Endodermal cell (in vitro differentiated cells): ENCODE results near the gene THADA. TPM values are rescaled to one million over a fixed set of nuclear protein-coding genes. Genes with fewer than 3 reads are reported as not detected.

Source experiments
- DNase-seq: peaks from one replicate; pipeline ENCODE4 v3.0.0-alpha.2; 2017
- H3K27ac ChIP-seq: 2 replicates; pipeline ENCODE4 v1.5.1; 2013; ENCODE audit warnings: mild to moderate bottlenecking, low read depth, low read length, moderate library complexity
- H3K27me3 ChIP-seq: 2 replicates; pipeline ENCODE4 v1.6.1; 2013; ENCODE audit warnings: mild to moderate bottlenecking, low read length, moderate library complexity; ENCODE audit not compliant: insufficient read depth, control insufficient read depth, poor library complexity, severe bottlenecking
- H3K36me3 ChIP-seq: 2 replicates; pipeline ENCODE4 v1.7.0; 2013; ENCODE audit warnings: mild to moderate bottlenecking, low read length, moderate library complexity; ENCODE audit not compliant: control insufficient read depth, insufficient read depth
- H3K4me1 ChIP-seq: one replicate; pipeline ENCODE4 v1.7.0; 2013; ENCODE audit warnings: low read length; ENCODE audit not compliant: control insufficient read depth, insufficient read depth
- H3K4me3 ChIP-seq: 2 replicates; pipeline ENCODE4 v1.5.1; 2013; ENCODE audit warnings: mild to moderate bottlenecking, low read length, moderate library complexity
- H3K9ac ChIP-seq: 2 replicates; pipeline ENCODE4 v1.6.1; 2013; ENCODE audit warnings: mild to moderate bottlenecking, low read length, moderate library complexity; ENCODE audit not compliant: poor library complexity, severe bottlenecking; ENCODE audit errors: extremely low read depth
- H3K9me3 ChIP-seq: 2 replicates; pipeline ENCODE4 v1.6.1; 2013; ENCODE audit warnings: mild to moderate bottlenecking, low read length, moderate library complexity; ENCODE audit not compliant: control insufficient read depth
- H3K27ac Mint-ChIP-seq: 2 replicates; pipeline ENCODE4 v1.8.0; 2020; ENCODE audit warnings: mixed read lengths
- H3K27me3 Mint-ChIP-seq: 2 replicates; pipeline ENCODE4 v1.8.0; 2021; ENCODE audit warnings: mild to moderate bottlenecking, mixed read lengths; ENCODE audit not compliant: insufficient read depth
- H3K36me3 Mint-ChIP-seq: 2 replicates; pipeline ENCODE4 v1.8.0; 2020; ENCODE audit warnings: low read depth, mixed read lengths
- H3K4me1 Mint-ChIP-seq: 2 replicates; pipeline ENCODE4 v1.8.0; 2020; ENCODE audit warnings: mixed read lengths
- H3K4me3 Mint-ChIP-seq: 2 replicates; pipeline ENCODE4 v1.8.0; 2020; ENCODE audit warnings: mild to moderate bottlenecking, moderate library complexity, mixed read lengths
- H3K9me3 Mint-ChIP-seq: 2 replicates; pipeline ENCODE4 v1.8.0; 2020; ENCODE audit warnings: mild to moderate bottlenecking, mixed read lengths
- WGBS, 2 experiments: methylation state at CpG; one replicate each; pipeline versions ENCODE4 v1.1.5 to v1.1.7; 2013; ENCODE audit warnings: missing lambda C conversion rate in 2 of 2, mixed read lengths in 1 of 2; ENCODE audit not compliant: insufficient coverage in 1 of 2, insufficient read length in 1 of 2; 5-methylcytosine and 5-hydroxymethylcytosine counted together
- total RNA-seq, 2 donors: library from RNA; stranded (reverse); fragmentation: NEBNext Ultra II Directional in 1 of 2; extraction: Animal tissue kit (Norgen Biotek cat#: 25700) in 1 of 2; gene quantifications; 2 replicates in 1 of 2; 3 replicates in 1 of 2; pipeline ENCODE4 v1.2.1, GENCODE V29; 2021
- TF ChIP-seq, protein P1 (sequence below): fragments of 200-600 bp; sonication (generic); conservative IDR thresholded peaks from 2 replicates; pipeline ENCODE4 v1.5.0; 2021; ENCODE audit warnings: antibody characterized with exemption, mild to moderate bottlenecking

Gene THADA
- total RNA-seq, 2 donors from 2014 or later: 32.8 to 35.0 TPM

DNA sequence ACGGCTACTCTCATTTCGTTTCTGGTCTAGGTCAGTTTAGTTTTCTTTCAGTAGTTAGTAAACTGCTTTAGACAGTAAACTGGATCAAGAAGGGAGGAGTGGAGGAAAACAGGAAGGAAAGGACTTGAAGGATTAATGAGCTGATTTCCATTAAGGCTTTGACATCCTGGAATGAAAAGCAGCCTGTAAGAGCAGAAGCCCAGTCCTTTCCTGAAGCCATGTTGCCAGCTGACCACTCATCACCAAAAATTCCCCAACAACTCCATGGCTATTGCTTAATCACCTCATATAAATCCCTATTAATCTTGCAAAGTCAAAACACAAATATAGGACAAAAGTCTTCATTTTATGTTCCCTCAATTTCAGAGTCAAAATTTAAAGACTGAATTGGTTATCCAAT lies 255.8 kb downstream of the THADA start:
- Histone ChIP-seq H3K27ac (no peak overlapping the region), H3K9ac (no peak overlapping the region), H3K9me3 (no peaks in the 10 kb centered on the region), H3K4me3 (no peak overlapping the region), H3K27me3 (no peaks in the 10 kb centered on the region), H3K36me3 (no peaks in the 10 kb centered on the region), H3K4me1 (peaks cover 11% of the 10 kb centered on the region)
- Mint-ChIP-seq H3K9me3 (no peaks in the 10 kb centered on the region), H3K36me3 (peaks cover 7% of the 10 kb centered on the region), H3K27me3 (no peaks in the 10 kb centered on the region), H3K27ac (no peak overlapping the region), H3K4me3 (no peak overlapping the region), H3K4me1 (peaks cover 43% of the 10 kb centered on the region)
- DNase-seq: no peak
- WGBS, 2 experiments: 91 to 100% methylated on average over 1 to 2 of the region's 2 CpGs
- TF ChIP-seq, protein P1, sequence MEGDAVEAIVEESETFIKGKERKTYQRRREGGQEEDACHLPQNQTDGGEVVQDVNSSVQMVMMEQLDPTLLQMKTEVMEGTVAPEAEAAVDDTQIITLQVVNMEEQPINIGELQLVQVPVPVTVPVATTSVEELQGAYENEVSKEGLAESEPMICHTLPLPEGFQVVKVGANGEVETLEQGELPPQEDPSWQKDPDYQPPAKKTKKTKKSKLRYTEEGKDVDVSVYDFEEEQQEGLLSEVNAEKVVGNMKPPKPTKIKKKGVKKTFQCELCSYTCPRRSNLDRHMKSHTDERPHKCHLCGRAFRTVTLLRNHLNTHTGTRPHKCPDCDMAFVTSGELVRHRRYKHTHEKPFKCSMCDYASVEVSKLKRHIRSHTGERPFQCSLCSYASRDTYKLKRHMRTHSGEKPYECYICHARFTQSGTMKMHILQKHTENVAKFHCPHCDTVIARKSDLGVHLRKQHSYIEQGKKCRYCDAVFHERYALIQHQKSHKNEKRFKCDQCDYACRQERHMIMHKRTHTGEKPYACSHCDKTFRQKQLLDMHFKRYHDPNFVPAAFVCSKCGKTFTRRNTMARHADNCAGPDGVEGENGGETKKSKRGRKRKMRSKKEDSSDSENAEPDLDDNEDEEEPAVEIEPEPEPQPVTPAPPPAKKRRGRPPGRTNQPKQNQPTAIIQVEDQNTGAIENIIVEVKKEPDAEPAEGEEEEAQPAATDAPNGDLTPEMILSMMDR: no peak

DNA sequence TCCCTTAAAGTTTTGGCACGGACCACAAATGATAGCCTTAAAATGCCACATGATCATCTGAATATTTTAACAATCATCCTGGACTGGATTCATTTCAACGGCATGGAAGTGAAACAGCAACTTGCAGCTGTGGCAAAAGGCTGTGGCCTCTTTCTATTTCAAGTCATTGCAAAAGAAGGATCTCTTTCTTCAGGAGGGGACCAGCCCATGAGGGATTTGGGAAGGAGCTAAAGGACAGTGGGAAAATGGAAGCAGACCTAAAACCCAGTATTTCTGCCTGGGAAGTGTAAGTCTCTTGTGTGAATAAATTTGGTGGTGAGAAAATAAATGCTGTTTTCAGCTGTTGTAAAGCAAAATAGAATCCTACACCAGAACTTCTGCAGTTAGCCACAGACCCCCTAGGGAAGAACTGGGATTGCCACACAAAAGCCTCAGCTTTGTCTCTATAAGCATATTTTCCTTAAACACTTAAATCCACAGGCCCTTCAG lies 262.1 kb downstream of the THADA start:
- H3K9me3 Mint-ChIP-seq: no peaks in the 10 kb centered on the region
- H3K36me3 Mint-ChIP-seq: peaks cover 3% of the 10 kb centered on the region
- Histone ChIP-seq H3K9ac (no peak overlapping the region), H3K9me3 (no peaks in the 10 kb centered on the region), H3K4me3 (no peak overlapping the region), H3K27ac (no peak overlapping the region), H3K4me1 (peaks cover 3% of the 10 kb centered on the region), H3K27me3 (no peaks in the 10 kb centered on the region), H3K36me3 (no peaks in the 10 kb centered on the region)
- H3K27me3 Mint-ChIP-seq: no peaks in the 10 kb centered on the region
- H3K4me1 Mint-ChIP-seq: peaks cover 37% of the 10 kb centered on the region
- H3K4me3 Mint-ChIP-seq: no peak overlapping the region
- H3K27ac Mint-ChIP-seq: no peak overlapping the region
- TF ChIP-seq, protein P1: no peak
- DNase-seq: no peak
- 83 to 86% methylated on average over 2 of the region's 2 CpGs for WGBS, 2 experiments

DNA sequence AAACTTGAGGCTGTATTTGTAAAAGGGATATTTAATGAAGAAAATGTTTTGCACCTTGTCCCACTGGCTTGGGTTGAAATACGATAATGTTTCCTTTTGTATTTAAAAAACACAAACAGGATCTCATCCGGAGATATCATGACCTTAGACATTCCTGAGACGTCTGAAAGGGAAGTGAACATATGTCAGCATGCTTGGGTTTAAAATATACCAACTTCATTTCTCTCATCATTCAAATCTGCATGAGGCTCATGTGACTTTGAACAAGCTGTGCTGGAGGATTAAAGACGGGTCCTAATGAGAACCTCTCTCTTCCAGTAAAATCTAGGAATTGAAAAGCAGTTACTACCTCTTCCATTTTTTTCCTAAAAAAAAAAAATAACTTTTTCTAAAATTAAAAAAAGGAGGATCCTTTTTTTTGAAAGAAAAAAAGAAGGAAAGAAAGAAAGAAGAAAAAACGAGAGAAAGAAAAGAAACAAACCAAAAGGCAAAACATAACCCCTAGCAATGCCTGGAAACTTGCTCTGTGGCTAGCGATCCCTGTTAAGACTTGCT lies 262.7 kb downstream of the THADA start:
- TF ChIP-seq, protein P1: no peak

More for the DNA sequence above, 262.7 kb downstream of the THADA start:
- no peak overlapping the region for H3K4me3 Mint-ChIP-seq
- H3K27ac Mint-ChIP-seq: no peak overlapping the region
- no peaks in the 10 kb centered on the region for H3K9me3 Mint-ChIP-seq
- Histone ChIP-seq H3K9ac (no peak overlapping the region), H3K4me1 (peaks cover 3% of the 10 kb centered on the region), H3K4me3 (no peak overlapping the region), H3K27ac (no peak overlapping the region), H3K9me3 (no peaks in the 10 kb centered on the region), H3K36me3 (no peaks in the 10 kb centered on the region), H3K27me3 (no peaks in the 10 kb centered on the region)
- no peak for DNase-seq
- no peaks in the 10 kb centered on the region for H3K27me3 Mint-ChIP-seq
- WGBS, 2 experiments: 87 to 93% methylated on average over 2 to 6 of the region's 6 CpGs
- H3K4me1 Mint-ChIP-seq: peaks cover 37% of the 10 kb centered on the region
- H3K36me3 Mint-ChIP-seq: no peaks in the 10 kb centered on the region
